Amniotic stem cell (primary cell): ENCODE results near the gene ADSS2.
"Not testable (repeated sequence)": the region's sequence is repeated elsewhere in the genome, so short reads cannot be mapped to it uniquely, and the experiment has no call there.

ENCODE experiments used
- DNase-seq: peaks from one replicate; lab custom pipeline; 2025; lab: John Stamatoyannopoulos, UW

ADSS2 gene

GRCh38 chr1:244365262-244365661, 86.4 kb downstream of the ADSS2 start:
- DNase-seq = not testable (repeated sequence)

GRCh38 chr1:244362476-244362875, 89.2 kb downstream of the ADSS2 start:
- DNase-seq = no peak

GRCh38 chr1:244361764-244362473, 89.8 kb downstream of the ADSS2 start:
- DNase-seq = peak; percentile 20
